GM21528 (cell line): Measurements from ENCODE around the gene GAP43.
"Not testable (repeated sequence)": the region's sequence is repeated elsewhere in the genome, so short reads cannot be mapped to it uniquely, and the experiment has no call there.

Experiments used
- ATAC-seq: cut with Tn5 transposase; IDR thresholded peaks from one replicate; pipeline ENCODE4 v1.9.1; 2021; ENCODE audit warnings: mild to moderate bottlenecking, moderate library complexity; ENCODE audit not compliant: unreplicated experiment, low FRiP score

GAP43 gene

GRCh38 chr3:115741650-115742049 is 118.3 kb downstream of the GAP43 start:
- no peak for ATAC-seq

- not testable (repeated sequence) for ATAC-seq
Observed at GRCh38 chr3:115744516-115744915, 121.2 kb downstream of the GAP43 start.

GRCh38 chr3:115752978-115753377 is 129.7 kb downstream of the GAP43 start:
- ATAC-seq, result not testable (repeated sequence)

GRCh38 chr3:115758076-115758763 is 134.9 kb downstream of the GAP43 start:
- no peak for ATAC-seq

DNA sequence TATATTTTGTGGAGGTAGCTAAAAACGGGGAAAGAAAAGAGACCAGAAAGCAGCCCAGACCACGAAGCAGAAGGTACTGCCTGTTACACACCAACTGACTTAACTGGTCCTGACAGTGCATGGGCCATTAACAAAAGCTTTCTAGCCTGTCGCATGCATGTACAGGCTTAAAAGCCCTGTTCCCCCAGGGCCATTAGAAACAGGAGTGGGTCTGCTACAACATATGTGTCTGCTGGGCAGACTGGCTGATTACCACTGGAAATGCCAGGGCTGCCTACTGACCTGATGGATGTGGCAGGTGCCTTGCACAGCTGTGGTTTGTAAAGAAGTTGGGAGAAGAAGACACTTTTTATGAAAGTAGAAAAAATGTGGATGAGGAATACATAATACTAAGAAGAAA is 137.4 kb downstream of the GAP43 start:
- ATAC-seq, result no peak

GRCh38 chr3:115761927-115762305 is 138.6 kb downstream of the GAP43 start:
- no peak for ATAC-seq

DNA sequence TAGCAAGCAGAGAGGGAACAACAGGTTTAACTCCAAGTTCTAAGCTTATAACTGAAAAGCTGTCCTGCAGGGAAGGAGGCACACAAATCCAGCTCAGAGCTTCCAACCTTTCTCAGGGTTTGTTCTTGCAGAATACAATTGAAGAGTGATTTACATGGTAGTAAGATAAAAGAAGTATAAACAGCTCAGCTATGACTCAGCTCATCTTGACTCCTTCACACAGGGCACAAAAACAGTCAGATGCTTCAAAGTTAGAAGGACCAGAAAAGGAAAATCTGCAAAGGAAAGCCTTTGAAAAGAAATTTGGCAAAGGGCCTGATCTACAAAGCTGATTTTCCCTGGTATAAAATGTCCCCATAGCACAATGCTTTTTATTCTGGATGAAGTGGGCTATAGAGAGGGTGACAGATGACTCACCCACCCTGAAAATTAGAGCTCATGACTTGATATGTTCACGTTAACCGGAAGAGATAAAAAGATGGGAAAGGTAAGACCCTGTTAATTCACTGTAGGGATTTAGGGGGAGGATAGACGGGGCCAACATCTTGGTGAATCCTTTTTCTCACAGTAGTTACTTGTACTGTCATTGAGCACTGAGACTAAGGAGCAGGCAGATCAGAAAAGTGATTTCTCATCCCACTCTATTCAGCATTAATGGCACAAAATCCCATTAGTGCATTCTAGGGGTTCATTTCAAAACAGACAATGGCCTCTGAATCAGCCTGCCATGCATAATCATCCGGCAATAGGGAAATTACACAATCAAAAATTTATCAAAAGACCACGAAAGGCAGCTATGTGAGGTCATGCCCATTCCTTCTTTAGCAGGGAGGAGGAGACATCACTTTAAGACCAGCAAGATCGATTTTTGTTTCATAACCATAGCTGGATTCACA is 143.5 kb downstream of the GAP43 start:
- ATAC-seq, result no peak

GRCh38 chr3:115768661-115769060 is 145.4 kb downstream of the GAP43 start:
- no peak for ATAC-seq
